GM23248 (cell line): ENCODE results near the gene ABCC6. TPM values are rescaled to one million over a fixed set of nuclear protein-coding genes. Genes with fewer than 3 reads are reported as not detected.

ENCODE experiments used
- DNase-seq: peaks from one replicate; pipeline ENCODE4 v3.0.0-alpha.2; 2015
- H2AFZ ChIP-seq: fragments of 200-600 bp; sonication (generic); 2 replicates; pipeline ENCODE4 v1.6.1; 2016; ENCODE audit warnings: antibody characterized with exemption
- H3F3A ChIP-seq: fragments of 200-600 bp; sonication (generic); 2 replicates; pipeline ENCODE4 v1.6.1; 2016; ENCODE audit warnings: mild to moderate bottlenecking, antibody characterized with exemption, mixed run types; ENCODE audit not compliant: insufficient read depth
- H3K27ac ChIP-seq: fragments of 200-600 bp; sonication (generic); 2 replicates; pipeline ENCODE4 v1.5.1; 2016; ENCODE audit warnings: mild to moderate bottlenecking
- H3K27me3 ChIP-seq: fragments of 200-600 bp; sonication (generic); replicated peaks from 2 replicates; pipeline ENCODE4 v1.6.1; 2016; ENCODE audit warnings: mild to moderate bottlenecking; ENCODE audit not compliant: insufficient read depth
- H3K36me3 ChIP-seq: fragments of 200-600 bp; sonication (generic); 2 replicates; pipeline ENCODE4 v1.6.1; 2016; ENCODE audit warnings: low read depth, mild to moderate bottlenecking
- H3K4me1 ChIP-seq: fragments of 200-600 bp; sonication (generic); 2 replicates; pipeline ENCODE4 v1.6.1; 2016; ENCODE audit warnings: mild to moderate bottlenecking; ENCODE audit not compliant: insufficient read depth
- H3K4me2 ChIP-seq: fragments of 200-600 bp; sonication (generic); one replicate; pipeline ENCODE4 v1.6.1; 2016; ENCODE audit warnings: mild to moderate bottlenecking; ENCODE audit not compliant: unreplicated experiment
- H3K4me3 ChIP-seq: fragments of 200-600 bp; sonication (generic); 2 replicates; pipeline ENCODE4 v1.5.1; 2016; ENCODE audit warnings: mild to moderate bottlenecking
- H3K79me2 ChIP-seq: fragments of 200-600 bp; sonication (generic); 2 replicates; pipeline ENCODE4 v1.6.1; 2016; ENCODE audit warnings: mild to moderate bottlenecking; ENCODE audit not compliant: insufficient read depth
- H3K9ac ChIP-seq: fragments of 200-600 bp; sonication (generic); 2 replicates; pipeline ENCODE4 v1.6.1; 2016; ENCODE audit warnings: mild to moderate bottlenecking
- H3K9me2 ChIP-seq: fragments of 200-600 bp; sonication (generic); 2 replicates; pipeline ENCODE4 v1.6.1; 2016; ENCODE audit warnings: mixed run types, mild to moderate bottlenecking, moderate library complexity; ENCODE audit not compliant: insufficient read depth
- H3K9me3 ChIP-seq: fragments of 200-600 bp; sonication (generic); one replicate; pipeline ENCODE4 v1.6.1; 2017; ENCODE audit warnings: low read depth
- H4K20me1 ChIP-seq: fragments of 200-600 bp; sonication (generic); 2 replicates; pipeline ENCODE4 v1.6.0; 2016; ENCODE audit not compliant: insufficient read depth
- EZH2 ChIP-seq: fragments of 200-600 bp; sonication (generic); IDR thresholded peaks from 2 replicates; pipeline ENCODE4 v1.6.1; 2018; ENCODE audit warnings: antibody characterized with exemption, mild to moderate bottlenecking; ENCODE audit not compliant: insufficient read depth, poor library complexity, severe bottlenecking
- EZH2phosphoT487 ChIP-seq: fragments of 200-600 bp; sonication (generic); IDR thresholded peaks from 2 replicates; pipeline ENCODE4 v1.6.1; 2018; ENCODE audit warnings: antibody characterized with exemption, moderate library complexity, mild to moderate bottlenecking, low read depth; ENCODE audit not compliant: insufficient read depth
- WGBS, 2 experiments: methylation state at CpG; one replicate each; pipeline ENCODE4 v1.1.6; 2015 to 2017; ENCODE audit warnings: low lambda C conversion rate in 2 of 2, low coverage in 1 of 2; ENCODE audit errors: missing lambda C conversion rate in 2 of 2; 5-methylcytosine and 5-hydroxymethylcytosine counted together
- in situ Hi-C: fragments of 300-500 bp; cut with MboI; formaldehyde crosslinking; loops from 2 replicates; pipeline ENCODE4 v1.15.0; 2020
- polyA plus RNA-seq: library from polyadenylated mRNA; unstranded; fragments of >200 nt; fragmentation: Nextera tagmentation; extraction: Ambion mirVana; gene quantifications from 2 replicates; pipeline ENCODE4 v1.2.1, GENCODE V29; 2016
- total RNA-seq: library from RNA; depleted of rRNA; stranded (reverse); fragments of >200 nt; shearing (Covaris generic); gene quantifications from 2 replicates; pipeline ENCODE4 v1.2.3, GENCODE V29; 2014

ABCC6 gene
- total and polyA plus RNA-seq, 2 experiments from 2014 or later = 0.24 TPM; not detected in 1

DNA sequence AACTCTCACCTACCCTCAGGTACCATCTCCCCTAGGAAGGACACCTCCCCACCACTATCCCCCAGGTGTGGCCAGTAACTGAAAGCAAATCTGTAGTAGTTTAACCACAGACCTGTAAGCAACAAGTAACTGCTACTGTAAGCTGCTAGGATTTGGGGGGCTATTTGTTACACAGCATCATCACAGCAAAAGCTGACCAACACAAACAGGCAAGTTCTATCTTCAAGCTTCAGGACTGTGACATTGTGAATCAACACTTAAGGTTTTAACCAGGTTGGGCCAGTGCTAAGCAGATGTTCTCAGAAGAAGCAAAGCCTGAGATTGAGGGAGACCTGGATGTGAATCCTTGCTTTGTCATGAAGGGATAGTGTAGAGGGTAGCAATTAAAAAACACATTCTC is 47.0 kb downstream of the ABCC6 start:
- no peak for TF ChIP-seq EZH2phosphoT487
- no peak for TF ChIP-seq EZH2
- Histone ChIP-seq H2AFZ (no peak overlapping the region), H4K20me1 (no peaks in the 10 kb centered on the region), H3K4me2 (no peak overlapping the region), H3F3A (no peaks in the 10 kb centered on the region), H3K27ac (no peak overlapping the region), H3K36me3 (no peaks in the 10 kb centered on the region), H3K4me1 (no peaks in the 10 kb centered on the region), H3K9ac (no peak overlapping the region), H3K27me3 (0 out of 2 replicates have a peak, but pooled peaks cover 4% of the 10 kb centered on the region), H3K79me2 (no peaks in the 10 kb centered on the region), H3K9me2 (no peaks in the 10 kb centered on the region), H3K9me3 (no peaks in the 10 kb centered on the region), H3K4me3 (no peak overlapping the region)
- in situ Hi-C loops = no loop called here
- DNase-seq = no peak

DNA sequence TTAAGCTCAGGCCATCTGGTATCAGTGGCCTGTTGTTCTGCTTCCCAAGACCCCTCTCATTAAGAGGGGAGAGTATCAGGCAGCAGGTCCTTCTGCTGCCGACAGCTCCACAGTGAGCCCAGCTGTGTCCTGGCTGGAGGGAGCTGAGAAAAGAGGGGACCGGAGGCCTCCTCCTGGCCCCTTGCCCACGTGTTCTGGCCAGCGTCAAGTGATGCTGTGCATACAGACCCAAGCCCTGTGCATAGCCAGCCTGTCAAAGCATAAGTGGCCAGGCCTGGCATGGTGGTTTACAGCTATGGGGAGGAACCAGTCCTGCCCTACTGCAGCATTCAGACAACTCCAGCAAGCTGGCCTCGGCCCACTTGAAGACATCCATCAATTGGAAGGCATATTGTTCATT is 48.0 kb downstream of the ABCC6 start:
- TF ChIP-seq EZH2phosphoT487 = no peak
- no peak for TF ChIP-seq EZH2
- Histone ChIP-seq H3K27me3 (0 out of 2 replicates have a peak, but pooled peaks cover 4% of the 10 kb centered on the region), H3K27ac (no peak overlapping the region), H4K20me1 (no peaks in the 10 kb centered on the region), H3K4me1 (no peaks in the 10 kb centered on the region), H3K9me3 (no peaks in the 10 kb centered on the region), H3F3A (no peaks in the 10 kb centered on the region), H3K9ac (no peak overlapping the region), H3K9me2 (no peaks in the 10 kb centered on the region), H2AFZ (no peak overlapping the region), H3K36me3 (no peaks in the 10 kb centered on the region), H3K79me2 (no peaks in the 10 kb centered on the region), H3K4me3 (no peak overlapping the region), H3K4me2 (no peak overlapping the region)
- no peak for DNase-seq
- in situ Hi-C loops = no loop called here
- 48 to 52% methylated on average over 5 of the region's 5 CpGs for WGBS, 2 experiments

DNA sequence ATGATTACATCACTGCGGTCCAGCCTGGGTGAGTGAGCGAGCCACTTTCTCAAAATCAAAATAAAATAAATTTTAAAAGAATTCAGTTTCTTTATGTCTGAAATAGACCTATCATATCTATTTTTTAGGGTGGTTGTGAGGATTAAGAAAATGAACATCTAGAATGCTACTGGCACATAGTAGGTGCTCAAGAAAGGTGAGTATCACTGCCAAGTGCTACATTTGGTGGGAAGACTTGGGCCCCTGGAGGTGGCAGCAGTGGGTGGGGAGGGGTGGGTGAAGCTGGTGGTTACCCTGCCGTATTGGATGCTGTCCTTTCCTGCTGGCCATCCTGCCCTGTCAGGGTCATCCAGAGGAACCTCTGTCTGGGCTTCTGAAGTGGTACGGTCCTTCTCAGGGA is 50.3 kb downstream of the ABCC6 start:
- Histone ChIP-seq H3K36me3 (no peaks in the 10 kb centered on the region), H3K4me1 (no peaks in the 10 kb centered on the region), H3K4me2 (no peak overlapping the region), H3K79me2 (no peaks in the 10 kb centered on the region), H3K9me2 (no peaks in the 10 kb centered on the region), H3K9me3 (no peaks in the 10 kb centered on the region), H3K9ac (no peak overlapping the region), H3F3A (no peaks in the 10 kb centered on the region), H3K4me3 (no peak overlapping the region), H3K27me3 (0 out of 2 replicates have a peak, but pooled peaks cover 4% of the 10 kb centered on the region), H3K27ac (no peak overlapping the region), H2AFZ (no peak overlapping the region), H4K20me1 (no peaks in the 10 kb centered on the region)
- TF ChIP-seq EZH2phosphoT487 (no peak), EZH2 (no peak)
- WGBS, 2 experiments = 93 to 95% methylated on average over 4 of the region's 4 CpGs
- DNase-seq = no peak
- in situ Hi-C loops = no loop called here

DNA sequence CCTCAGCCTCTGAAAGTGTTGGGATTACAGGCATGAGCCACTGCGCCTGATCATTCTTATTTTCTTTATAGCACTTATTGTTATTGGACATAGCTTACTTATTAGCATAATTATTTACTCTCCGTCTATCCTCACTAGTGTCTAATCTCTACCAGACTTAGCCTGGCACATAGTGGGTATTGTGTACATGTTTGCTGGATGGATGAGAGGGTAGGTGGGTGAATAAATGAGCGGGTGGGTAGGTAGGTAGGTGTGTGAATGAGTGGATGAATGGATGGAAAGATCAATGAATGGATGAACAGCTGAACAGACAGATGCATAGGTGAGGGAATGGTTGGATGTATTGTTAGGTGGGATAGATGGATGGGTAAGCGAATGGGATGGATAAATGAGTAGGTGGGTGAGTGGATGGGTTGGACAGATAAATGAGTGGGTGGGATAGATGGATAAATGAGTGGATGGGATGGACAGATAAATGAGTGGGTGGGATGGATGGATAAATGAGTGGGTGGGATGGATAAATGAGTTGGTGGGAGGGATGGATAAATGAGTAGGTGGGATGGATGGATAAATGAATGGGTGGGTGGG is 51.9 kb downstream of the ABCC6 start:
- H2AFZ ChIP-seq = no peak overlapping the region
- H3K9me2 ChIP-seq = no peaks in the 10 kb centered on the region
- WGBS, 2 experiments = 89 to 91% methylated on average over 4 of the region's 4 CpGs
- H3K79me2 ChIP-seq = no peaks in the 10 kb centered on the region
- H3K4me1 ChIP-seq = no peaks in the 10 kb centered on the region
- no peak overlapping the region for H3K27ac ChIP-seq
- no peak overlapping the region for H3K9ac ChIP-seq
- no peak overlapping the region for H3K4me3 ChIP-seq
- no peak for TF ChIP-seq EZH2phosphoT487
- TF ChIP-seq EZH2 = no peak
- no peaks in the 10 kb centered on the region for H3K36me3 ChIP-seq
- no peaks in the 10 kb centered on the region for H3K9me3 ChIP-seq
- H4K20me1 ChIP-seq = no peaks in the 10 kb centered on the region
- H3K27me3 ChIP-seq = 0 out of 2 replicates have a peak, but pooled peaks cover under 1% of the 10 kb centered on the region
- in situ Hi-C loops = no loop called here
- no peak for DNase-seq
- no peaks in the 10 kb centered on the region for H3F3A ChIP-seq
- H3K4me2 ChIP-seq = no peak overlapping the region

DNA sequence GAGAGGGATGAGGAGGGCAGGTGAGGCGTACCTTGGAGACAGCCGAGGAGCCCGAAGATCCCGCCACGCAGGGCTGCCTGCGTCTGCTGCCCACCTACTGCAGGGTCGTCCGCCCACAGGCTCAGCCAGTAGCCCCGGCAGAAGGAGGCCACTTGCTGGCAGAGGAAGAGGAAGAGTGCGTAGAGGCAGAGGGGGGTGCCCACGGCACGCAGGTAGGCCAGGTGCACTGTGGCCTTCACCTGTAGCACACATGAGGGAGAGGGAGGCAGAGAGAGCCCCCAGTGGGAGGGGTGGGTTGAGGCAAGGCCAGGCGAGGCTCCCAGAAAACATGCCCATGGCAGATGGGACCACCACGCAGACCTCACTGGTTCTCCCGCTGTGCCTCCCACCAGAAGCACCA is 53.7 kb downstream of the ABCC6 start:
- Histone ChIP-seq H3K9me2 (no peaks in the 10 kb centered on the region), H3K79me2 (no peaks in the 10 kb centered on the region), H3K4me1 (no peaks in the 10 kb centered on the region), H4K20me1 (no peaks in the 10 kb centered on the region), H3K9ac (no peak overlapping the region), H3K27me3 (no peaks in the 10 kb centered on the region), H3K36me3 (no peaks in the 10 kb centered on the region), H3K9me3 (no peaks in the 10 kb centered on the region), H3F3A (no peaks in the 10 kb centered on the region), H2AFZ (no peak overlapping the region), H3K4me3 (no peak overlapping the region), H3K27ac (no peak overlapping the region), H3K4me2 (no peak overlapping the region)
- TF ChIP-seq EZH2 (no peak), EZH2phosphoT487 (no peak)
- in situ Hi-C loops = no loop called here
- DNase-seq = no peak
- 87 to 96% methylated on average over 12 to 14 of the region's 15 CpGs for WGBS, 2 experiments
